ENCODE results near the gene SYDE1.
A peak's percentile ranks its signal among the peaks of the same experiment; 100 is the strongest.

Gene SYDE1

DNA sequence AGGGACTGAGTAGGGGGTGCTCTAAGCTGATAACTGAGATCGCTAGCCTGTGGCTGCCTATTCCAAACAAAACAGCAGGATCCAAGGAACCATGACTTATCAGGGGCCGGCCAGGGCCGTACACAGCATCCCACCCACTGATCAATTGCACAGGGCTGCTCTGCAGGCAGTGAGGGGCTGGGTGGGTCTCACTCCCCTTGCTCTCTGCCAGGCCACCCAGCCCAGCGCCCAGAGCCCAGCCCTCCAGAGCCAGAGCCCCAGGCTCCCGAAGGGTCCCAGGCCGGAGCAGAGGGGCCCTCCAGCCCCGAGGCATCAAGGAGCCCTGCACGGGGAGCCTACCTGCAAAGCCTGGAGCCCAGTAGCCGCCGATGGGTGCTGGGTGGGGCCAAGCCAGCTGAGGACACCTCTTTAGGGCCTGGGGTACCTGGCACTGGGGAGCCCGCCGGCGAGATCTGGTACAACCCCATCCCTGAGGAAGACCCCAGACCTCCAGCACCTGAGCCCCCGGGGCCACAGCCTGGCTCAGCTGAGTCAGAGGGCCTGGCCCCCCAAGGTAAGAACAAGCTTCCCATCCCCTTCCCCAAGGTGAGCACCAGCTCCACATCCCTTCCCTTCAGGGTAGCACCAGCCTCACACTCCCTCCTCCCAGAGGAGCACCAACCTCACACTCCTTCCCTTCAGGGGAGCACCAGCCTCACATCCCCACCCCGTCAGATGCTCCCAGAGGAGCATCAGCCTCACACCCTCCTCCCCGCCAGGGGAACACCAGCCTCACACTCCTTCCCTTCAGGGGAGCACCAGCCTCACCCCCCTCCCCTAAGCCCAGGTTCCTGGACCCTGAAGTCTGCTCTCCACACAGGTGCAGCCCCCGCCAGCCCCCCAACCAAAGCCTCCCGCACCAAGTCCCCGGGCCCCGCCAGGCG is 1.9 kb downstream of the SYDE1 start:
- no peak for DNase-seq

DNA sequence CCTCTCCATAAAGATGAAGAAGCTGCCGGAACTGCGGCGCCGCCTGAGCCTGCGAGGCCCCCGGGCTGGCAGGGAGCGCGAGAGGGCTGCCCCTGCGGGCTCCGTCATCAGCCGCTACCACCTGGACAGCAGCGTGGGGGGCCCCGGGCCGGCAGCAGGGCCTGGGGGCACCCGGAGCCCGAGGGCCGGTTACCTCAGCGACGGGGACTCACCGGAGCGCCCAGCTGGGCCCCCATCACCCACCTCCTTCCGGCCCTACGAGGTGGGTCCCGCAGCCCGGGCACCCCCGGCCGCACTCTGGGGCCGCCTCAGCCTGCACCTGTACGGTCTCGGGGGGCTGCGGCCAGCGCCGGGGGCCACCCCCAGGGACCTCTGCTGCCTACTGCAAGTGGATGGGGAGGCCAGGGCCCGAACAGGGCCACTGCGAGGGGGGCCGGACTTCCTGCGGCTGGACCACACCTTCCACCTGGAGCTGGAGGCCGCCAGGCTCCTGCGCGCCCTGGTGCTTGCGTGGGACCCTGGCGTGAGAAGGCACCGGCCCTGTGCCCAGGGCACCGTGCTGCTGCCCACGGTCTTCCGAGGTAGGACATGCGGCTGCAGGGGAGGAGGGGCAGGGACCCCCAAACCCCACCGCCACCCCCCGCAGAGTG is 2.7 kb downstream of the SYDE1 start:
- no peak for DNase-seq

DNA sequence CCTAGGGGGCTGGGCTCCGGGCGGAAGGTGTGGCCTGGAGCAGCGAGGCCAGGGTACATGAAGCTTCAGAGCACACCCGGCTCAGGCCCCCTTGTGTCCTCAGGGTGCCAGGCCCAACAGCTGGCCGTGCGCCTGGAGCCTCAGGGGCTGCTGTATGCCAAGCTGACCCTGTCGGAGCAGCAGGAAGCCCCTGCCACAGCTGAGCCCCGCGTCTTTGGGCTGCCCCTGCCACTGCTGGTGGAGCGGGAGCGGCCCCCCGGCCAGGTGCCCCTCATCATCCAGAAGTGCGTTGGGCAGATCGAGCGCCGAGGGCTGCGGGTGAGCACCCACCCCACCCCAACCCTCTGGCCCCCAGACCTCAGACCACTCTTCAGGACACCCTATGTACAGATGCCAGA is 3.2 kb downstream of the SYDE1 start:
- DNase-seq, result no peak

DNA sequence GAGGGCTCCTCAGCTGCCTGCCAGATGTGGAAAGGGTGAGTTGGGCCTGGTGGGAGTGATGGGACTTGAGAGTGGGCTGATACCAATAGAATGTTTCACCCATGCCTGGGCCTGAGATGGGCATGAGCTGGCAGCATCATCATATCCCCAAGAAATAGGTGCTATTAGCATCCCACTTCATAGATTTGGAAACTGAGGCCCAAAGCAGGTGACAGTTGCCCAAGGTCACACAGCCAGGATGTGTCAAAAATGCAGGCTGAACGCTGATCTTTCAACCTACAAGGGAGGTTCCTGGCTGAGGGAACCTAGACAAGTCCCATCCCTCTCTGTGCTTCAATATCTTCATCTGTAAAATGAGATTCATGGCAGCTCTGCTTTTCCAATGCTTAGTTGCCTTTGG is 4.6 kb downstream of the SYDE1 start:
- no peak for DNase-seq

DNA sequence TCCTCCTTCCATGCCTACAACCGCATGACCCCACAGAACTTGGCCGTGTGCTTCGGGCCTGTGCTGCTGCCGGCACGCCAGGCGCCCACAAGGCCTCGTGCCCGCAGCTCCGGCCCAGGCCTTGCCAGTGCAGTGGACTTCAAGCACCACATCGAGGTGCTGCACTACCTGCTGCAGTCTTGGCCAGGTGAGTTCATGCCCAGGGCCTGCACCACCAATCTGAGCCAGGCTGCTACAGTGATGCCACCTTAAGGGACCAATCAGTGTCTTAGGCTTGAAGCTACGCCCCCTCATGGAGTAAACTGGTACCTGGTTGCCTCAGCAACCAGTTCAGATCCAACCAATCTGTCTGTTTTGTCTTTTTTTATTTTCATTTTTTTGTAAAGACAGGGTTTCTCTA is 5.2 kb downstream of the SYDE1 start:
- no peak for DNase-seq

DNA sequence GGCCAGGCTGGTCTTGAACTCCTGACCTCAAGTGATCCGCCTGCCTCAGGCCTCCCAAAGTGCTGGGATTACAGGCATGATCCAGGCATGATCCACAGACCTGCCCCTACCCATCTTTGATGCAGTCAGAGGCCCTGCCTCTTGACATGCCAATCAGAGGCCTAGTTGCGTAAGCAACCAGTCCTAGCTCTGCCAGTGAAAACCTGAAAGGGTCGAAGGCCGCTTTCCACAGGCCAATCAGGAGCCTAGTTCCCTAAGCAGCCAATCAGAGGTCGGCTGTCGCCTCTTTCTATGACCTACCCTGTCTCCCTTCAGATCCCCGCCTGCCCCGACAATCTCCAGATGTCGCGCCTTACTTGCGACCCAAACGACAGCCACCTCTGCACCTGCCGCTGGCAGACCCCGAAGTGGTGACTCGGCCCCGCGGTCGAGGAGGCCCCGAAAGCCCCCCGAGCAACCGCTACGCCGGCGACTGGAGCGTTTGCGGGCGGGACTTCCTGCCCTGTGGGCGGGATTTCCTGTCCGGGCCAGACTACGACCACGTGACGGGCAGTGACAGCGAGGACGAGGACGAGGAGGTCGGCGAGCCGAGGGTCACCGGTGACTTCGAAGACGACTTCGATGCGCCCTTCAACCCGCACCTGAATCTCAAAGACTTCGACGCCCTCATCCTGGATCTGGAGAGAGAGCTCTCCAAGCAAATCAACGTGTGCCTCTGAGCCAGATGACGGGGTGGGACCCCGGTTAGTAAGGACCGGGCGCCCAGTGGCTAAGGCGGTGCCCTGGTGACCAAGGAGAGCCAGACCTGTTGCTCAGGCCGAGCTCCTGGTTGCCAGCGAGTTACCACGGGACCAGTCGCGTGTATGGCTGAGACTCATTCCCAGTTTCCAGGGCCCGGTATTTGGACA is 6.3 kb downstream of the SYDE1 start:
- DNase-seq, result no peak

DNA sequence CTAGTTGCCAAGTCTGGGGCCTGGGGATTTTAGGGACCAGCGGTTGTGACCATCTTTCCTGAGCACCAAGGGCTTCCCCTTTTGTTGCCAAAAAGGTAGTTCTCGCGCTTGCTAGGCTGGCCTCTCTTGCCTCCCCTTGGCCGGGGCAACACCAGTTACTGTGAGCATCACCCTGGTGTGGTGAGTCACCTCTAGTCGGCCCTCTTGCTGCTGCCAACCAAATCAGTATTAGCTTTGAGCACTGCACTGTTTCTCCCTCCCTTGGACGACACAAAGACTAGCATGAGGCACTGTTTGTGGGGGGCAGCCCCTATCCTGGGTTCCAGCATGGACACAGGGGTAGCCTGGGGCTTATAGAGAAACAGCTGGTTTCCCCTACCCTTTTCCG is 6.9 kb downstream of the SYDE1 start:
- DNase-seq, result no peak

DNA sequence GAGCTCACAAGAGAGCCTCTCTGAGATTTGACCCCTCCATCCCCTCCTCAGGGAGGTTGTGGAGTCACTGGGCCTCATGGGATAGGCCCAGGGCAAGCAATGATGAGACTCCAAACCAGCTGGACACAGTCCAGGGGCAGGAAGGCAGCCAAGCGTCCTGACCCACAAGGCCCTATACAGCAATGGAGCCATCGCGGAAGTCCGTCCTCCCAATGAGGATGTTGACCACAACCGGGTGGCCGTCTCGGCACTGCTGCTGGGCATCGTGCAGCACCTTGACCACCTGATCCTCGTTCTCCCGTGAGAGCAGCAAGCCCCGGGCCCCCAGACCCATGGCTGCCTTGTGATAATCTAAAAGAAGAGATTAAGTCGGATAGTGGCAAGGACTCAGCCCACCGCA is 7.9 kb downstream of the SYDE1 start:
- no peak for DNase-seq

DNA sequence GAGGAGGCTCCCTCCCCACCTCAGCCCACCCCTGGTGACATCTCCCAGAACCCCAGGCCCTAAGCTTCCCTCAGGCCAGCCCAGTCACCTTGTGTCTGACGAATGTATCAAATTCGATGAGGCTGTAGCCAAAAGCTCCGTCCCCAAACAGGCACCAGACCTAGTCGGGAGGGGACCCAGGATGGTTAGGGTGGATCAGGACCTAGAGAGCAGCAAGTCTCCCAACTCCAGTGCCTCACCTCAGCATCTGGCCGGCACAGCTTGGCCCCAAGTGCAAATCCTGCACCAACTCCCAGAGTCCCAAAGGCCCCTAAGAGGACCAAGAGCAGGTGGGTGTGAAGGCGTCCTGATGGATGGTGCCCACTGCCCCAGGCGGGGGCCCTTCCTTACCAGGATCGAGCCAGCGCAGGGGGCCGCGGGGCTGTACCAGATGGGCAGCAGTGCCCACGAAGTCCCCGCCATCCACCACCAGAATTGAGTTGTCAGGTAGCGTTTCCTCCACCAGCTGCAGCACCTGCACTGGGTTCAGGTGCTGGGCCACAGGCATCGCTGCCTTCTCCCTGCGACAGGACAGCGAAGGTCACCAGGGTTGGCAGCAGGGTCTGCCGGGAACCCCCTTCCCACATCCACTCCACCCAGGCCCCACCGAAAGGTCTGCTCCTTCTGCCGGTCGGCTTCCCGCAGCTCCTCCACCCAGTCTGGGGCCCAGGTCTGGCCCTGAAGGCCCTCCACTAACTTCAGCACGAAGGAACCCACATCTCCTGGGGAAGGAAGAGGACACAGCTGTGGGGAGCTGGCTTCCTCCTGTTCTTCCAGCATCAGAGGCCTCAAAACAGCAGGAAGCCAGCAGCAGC is 8.8 kb downstream of the SYDE1 start:
- DNase-seq, result no peak

DNA sequence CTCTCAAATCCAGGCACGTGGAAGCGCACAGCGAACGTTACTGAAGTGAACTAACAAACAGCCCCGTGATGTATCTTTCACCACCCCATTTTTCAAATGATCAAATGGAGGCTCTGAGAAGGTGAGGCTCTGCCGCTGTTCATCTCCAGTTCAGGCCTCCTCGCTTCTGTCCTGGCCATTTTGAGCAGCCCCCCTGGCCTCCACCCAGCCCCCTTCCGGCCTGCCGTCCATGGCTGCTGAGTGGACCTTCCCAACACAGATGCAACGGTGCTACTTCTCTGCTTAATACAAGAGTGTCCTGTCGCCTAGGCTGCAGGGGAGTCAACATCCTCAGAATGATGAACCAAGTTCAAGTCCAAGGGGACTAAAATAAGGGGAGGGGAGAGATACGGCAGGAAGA is 9.7 kb downstream of the SYDE1 start:
- no peak for DNase-seq

DNA sequence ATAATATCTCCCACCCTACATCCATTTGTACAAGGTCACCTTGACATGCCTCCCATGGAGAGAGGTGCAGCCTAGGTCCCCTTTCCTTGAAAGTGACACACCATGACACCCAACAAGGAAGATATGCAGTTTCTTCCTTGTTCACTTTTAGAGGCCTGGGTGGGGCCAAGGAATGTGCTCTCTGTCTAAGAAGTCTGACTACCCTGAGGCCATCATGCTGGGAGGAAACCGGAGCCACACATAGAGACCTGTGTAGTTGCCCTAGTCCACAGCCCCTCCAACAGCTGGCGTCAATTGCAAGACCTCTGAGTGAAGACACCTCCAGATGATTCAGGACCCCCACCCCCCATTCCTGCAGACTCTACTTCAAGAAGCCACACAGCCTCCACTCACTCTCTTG is 11.0 kb downstream of the SYDE1 start:
- DNase-seq, result no peak

DNA sequence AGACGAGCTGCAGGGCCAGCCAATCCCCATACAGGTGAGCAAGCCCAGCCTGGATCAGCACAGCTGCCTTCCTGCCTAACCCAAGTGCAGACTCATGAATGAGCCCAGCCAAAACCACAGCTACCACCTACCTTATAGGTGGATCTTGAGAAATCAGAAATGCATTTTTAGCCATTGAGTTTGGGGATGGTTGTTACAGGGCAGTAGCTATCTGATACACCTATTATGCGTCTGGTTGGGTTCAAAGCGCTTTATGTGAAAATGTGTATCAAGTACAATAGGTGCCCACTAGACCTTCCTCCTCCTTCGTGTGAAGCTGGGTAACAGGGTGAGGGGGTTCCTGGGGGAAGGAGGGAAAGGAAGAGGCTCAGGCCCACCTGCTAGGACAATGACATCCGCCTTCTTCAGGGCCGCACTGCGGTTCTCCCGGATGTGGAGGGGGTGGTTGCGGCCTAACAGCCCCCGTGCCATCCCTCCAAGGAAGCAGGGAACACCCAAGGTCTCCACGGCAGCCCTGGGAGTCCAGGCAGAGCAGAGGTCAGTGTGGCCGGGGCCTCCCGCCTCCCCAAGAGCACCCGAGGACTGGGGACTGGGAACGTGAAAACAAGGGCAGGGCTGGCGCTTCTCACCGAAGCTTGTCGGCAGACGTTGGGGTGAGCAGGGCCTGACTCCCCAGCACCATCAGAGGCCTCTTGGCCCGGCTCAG is 11.7 kb downstream of the SYDE1 start:
- DNase-seq, result no peak

DNA sequence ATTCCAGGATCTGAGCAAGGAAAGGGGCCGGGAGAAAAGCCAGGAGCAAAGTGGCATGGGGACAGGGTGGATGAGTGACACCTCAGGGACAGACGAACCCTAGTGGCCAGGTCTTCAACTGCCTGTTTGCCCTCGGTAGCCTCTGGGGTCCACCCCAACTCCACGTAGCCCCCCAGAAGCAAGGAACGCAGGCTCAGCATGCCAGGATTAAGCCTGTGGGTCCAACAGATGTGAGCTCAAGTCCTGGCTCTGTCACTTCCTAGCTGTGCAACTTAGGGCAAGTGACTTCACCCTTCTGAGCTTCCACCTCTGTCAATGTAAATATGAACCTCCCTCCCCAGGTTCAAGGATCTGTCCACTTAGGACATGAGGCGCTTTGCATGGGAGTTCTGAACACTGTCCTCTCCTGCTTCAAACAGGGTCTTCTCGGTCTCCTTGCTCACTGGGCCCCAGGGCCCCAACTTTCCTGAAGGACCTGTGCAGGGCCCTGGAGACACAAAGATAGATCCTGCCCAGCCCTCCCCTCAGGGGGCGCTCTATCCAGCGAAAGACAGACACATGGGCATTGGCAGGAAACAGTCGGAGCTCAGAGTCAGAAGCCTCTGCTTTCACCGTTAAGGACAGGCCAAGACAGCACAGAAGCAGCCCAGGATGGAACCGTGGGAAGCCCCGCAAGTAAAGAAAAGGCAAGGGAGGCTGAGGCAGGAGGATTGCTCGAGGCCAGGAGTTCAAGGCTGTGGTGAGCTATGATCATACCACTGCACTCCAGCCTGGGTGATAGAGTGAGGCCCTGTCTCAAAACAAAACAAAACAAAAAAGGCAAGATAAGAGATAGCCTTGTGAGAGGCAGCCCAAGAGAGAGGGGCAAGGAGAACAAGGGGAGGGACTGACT is 13.2 kb downstream of the SYDE1 start:
- no peak for DNase-seq

DNA sequence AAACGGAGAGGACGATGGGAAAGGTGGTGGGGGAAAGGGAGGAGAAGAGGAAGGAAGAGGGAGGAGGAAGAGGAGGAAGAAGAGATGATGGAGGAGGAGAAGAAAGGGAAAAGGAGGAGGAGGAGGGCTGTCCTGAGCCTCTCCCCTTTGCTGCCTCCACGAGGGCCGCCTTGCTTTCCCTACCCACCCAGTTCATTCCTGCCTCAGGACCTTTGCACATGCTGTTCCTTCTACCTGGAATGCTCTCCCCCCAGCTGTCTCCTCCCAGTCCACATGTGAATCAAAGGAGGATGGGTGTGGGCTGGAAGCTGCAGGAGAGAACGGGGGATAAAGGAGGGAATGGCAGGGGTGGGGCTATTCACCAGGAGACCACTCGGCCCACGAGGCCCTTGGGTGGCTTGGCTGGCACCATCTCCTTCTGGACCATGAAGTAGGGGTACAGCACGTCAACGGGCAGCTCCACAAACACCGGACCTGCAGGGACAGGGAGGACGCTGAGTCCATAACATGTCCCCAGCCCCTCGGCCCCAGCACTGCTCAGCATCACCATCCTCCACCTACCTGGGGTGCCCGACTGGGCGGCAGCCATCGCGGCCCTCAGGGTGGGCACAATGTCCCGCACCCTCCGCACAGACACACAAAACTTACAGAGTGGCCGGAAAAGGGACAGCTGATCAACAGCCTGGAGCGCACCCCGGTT is 15.3 kb downstream of the SYDE1 start:
- no peak for DNase-seq

DNA sequence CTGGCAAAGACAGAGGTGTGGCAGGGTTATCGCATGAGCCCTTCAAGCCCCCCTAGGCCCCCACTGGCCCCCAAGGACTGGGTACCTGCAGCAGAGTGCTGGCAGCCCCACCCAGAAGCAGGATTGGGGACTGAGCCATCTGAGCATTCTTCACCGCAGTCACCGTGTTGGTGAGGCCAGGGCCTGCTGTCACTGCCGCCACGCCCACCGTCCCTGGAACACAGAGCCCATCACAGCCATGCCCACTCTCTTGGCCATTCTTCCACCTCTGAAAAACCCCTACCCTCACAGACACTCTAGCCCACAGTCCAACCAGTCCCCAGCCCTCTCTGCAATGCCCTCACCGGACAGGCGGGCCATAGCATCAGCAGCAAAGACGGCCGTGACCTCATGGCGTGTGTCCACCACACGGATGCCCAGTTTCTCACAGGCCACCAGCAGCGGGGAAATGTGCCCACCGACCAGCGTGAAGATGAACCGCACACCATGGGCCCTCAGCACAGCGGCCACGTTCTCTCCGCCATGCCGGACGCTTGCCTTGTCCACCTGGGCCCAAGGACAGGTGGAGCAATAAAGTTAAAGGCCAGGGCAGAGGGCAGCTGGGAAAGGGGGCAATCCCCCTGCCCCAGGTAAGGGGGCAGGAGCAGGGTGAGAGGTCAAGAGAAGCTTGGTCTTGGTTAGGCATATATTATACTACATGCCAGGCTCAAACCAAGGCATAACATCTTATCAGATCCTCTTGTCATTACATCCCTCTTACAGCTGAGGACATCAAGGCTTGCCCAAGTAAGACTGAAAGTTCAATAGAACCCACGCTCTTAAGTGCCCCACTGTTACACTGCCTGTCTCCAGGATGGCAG is 16.1 kb downstream of the SYDE1 start:
- DNase-seq, result peak; percentile 19

DNA sequence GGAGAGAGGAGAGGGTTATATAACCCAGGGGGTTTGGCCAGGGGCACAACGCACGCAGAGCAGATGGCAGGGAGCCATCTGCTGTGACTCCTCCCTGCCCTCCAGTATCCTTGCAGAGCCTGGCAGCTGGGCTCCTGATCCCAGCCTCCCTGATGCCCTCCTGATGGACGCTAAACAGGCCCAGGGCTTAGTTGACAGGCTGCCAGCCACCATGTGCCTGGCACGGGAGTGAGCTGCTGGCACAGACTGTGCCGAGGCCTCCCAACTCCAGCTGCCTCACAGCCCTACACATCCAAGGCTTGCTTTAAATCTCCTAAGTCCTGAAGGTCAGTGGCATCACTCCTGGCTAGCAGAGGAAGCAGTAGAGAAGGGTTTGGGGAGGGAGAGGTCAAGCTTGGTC is 16.7 kb downstream of the SYDE1 start:
- DNase-seq, result no peak

DNA sequence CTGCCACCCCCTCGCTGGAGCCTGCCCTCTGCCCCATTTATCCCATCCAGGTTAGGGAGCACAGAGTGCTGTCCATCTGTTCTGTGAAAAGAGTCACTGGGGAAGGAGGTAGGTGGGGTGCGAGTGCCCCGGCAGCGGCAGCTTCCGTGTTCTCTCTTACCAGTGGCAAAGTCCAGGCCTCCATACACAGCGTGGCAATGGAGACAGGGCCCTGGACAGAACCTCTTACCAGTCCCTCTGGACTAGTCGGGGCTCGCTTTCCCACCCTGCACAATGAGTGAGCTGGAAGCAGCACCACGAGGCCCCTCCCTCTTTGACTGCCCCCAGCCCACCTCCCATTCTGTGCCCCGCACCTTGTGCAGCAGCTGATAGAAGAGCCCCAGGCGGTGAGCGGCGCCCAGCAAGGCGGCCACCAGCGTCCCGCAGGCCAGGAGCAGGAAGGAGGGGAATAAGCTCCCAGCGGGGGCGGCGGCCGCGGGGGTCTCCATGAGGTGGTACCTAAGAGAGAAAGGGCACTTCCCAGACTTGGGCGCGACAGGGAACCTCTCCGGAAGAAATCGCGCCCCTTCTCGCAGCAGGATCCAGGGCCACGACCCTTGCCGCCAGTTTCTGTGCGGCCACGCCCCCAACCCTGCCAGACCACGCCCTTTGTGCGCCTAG is 17.5 kb downstream of the SYDE1 start:
- peak; percentile 54 for DNase-seq

Measured in hematopoietic multipotent progenitor cell treated with erythropoietin and hydrocortisone succinate and interleukin-3 and kit ligand, for 6 days (in vitro differentiated cells).